Skeletal muscle cell (primary cell): ENCODE measurements around the gene SUPT20HL1.
"Not testable (repeated sequence)": the region's sequence is repeated elsewhere in the genome, so short reads cannot be mapped to it uniquely, and the experiment has no call there.

ENCODE experiments used
- DNase-seq: peaks from one replicate; pipeline ENCODE4 v3.0.0-alpha.2; 2010; ENCODE audit warnings: low read depth
- H3K4me3 ChIP-seq: 2 replicates; pipeline ENCODE4 v1.5.1; 2011; ENCODE audit warnings: low read depth, mild to moderate bottlenecking, control low read depth, low read length, moderate library complexity

SUPT20HL1 gene

GRCh38 chrX:24362089-24362745 is 1.8 kb downstream of the SUPT20HL1 start:
- H3K4me3 ChIP-seq, DNase-seq: not testable (repeated sequence)

GRCh38 chrX:24363432-24364181 is 3.2 kb downstream of the SUPT20HL1 start:
- DNase-seq, result not testable (repeated sequence)

DNA sequence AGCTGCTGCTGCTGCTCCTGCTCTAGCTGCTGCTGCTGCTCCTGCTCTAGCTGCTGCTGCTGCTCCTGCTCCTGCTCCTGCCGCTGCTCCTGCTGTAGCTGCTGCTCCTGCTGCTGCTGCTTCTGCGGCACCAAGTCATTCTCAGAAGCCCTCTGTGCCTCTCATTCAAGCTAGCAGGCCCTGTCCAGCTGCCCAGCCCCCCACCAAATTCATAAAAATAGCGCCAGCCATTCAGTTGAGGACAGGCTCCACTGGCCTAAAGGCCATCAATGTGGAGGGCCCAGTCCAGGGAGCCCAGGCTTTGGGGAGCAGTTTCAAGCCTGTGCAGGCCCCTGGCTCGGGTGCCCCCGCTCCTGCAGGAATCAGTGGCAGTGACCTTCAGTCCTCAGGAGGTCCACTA is 3.9 kb downstream of the SUPT20HL1 start:
- DNase-seq, result no peak
- H3K4me3 ChIP-seq, result no peak overlapping the region

More at GRCh38 chrX:24363432-24364181, 3.2 kb downstream of the SUPT20HL1 start:
- H3K4me3 ChIP-seq, result not testable (repeated sequence)

DNA sequence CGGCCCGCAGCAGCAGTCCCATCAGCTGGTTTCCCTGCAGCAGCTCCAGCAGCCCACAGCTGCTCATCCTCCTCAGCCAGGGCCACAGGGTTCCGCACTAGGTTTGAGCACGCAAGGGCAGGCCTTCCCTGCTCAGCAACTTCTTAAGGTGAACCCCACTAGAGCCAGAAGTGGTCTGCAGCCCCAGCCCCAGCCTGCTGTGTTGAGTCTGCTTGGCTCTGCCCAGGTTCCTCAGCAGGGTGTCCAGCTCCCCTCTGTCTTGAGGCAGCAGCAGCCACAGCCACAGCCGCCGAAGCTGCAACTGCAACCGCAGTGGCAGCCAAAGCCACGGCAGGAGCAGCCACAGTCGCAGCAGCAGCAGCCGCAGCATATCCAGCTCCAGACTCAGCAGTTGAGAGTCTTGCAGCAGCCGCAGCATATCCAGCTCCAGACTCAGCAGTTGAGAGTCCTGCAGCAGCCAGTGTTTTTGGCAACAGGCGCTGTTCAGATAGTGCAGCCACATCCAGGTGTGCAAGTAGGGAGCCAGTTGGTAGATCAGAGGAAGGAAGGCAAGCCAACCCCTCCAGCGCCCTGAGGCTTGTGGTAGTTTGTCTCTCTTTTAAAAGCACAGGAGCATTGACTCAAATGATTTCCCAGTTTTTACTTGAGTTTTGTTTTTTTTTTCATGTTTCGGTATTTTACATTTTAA is 4.6 kb downstream of the SUPT20HL1 start:
- no peak overlapping the region for H3K4me3 ChIP-seq
- DNase-seq, result no peak

DNA sequence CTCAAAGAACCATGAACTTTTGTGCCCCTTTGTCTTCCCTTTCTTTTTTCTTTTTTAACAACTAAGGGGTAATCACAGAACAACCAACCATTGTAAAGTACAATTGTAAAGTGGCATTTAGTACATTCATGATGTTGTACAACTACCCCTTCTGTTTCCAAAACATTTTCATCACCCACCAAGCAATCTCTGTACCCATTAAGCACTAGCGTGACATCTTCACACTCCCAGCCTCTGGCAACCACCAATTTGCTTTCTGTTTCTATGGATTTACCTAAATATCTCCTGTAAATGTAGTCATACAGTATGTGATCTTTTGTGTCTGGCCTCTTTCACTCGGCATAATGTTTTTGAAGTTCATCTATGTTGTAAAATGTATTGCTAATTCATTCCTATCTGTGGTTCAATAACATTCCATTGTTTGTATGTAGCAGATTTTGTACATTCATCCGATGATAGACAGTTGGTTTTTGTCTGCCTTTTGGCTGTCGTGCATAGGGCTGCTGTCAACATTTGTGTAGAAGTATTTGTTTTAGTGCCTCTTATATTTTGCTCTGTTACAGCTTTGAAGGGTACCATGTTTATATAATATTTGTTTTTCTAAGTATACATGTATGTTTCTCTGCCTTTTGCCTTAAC is 6.4 kb downstream of the SUPT20HL1 start:
- not testable (repeated sequence) for DNase-seq, H3K4me3 ChIP-seq

- no peak overlapping the region for H3K4me3 ChIP-seq
Observed at GRCh38 chrX:24369816-24370215, 9.4 kb downstream of the SUPT20HL1 start.

GRCh38 chrX:24371391-24371972 is 11.0 kb downstream of the SUPT20HL1 start:
- no peak for DNase-seq
- peak overlapping the region; percentile 9 for H3K4me3 ChIP-seq

More at GRCh38 chrX:24369816-24370215, 9.4 kb downstream of the SUPT20HL1 start:
- DNase-seq, result no peak

GRCh38 chrX:24372021-24372763 is 11.8 kb downstream of the SUPT20HL1 start:
- no peak for DNase-seq
- no peak overlapping the region for H3K4me3 ChIP-seq

DNA sequence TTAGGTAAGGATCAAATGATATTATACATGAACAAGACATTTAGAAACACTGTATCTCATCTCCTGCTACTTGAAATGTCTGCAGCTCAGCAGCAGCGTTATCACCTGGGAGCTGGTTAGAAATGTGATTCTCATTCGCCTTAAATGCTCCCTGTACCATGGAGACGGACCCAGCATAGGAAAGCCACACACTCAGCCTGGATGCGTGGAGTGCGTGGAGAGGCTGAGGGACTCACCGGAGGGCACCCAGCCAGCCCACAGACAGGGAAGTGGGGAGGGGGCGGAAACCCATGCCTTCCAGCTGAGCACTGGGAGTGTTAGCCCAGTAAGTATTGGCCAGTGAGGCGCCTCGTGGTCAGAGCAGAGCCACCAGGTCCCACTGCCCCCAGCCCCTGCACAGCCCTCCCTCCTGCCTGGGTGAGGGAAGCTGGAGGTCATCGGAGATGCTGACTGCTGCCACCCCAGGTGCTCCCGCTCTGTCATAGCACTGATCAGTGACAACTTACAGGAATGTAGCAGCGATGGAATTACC is 15.2 kb downstream of the SUPT20HL1 start:
- DNase-seq, result no peak
- H3K4me3 ChIP-seq, result no peak overlapping the region

GRCh38 chrX:24376403-24376802 is 16.0 kb downstream of the SUPT20HL1 start:
- H3K4me3 ChIP-seq, result no peak overlapping the region
- no peak for DNase-seq

DNA sequence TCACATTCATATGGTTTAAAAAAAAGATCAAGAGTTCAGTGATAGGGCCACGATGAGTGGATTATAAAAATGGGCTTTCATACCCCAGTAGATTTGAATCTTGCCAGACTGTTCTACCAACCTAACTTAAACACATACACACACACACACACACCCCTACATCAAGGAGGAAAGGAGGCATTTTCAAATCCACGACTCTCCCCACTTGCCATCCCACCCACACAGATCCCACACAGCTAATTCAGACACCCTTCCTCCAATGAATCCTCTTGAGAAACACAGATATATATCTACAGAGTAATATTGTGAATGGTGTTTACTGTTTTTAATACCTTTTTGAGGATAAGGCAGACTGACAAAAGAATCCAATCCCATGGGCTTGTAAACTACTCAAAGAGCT is 16.8 kb downstream of the SUPT20HL1 start:
- DNase-seq, result no peak
- no peak overlapping the region for H3K4me3 ChIP-seq

- DNase-seq, result no peak
- H3K4me3 ChIP-seq, result no peak overlapping the region
Observed at GRCh38 chrX:24377911-24378468, 17.6 kb downstream of the SUPT20HL1 start.

- no peak overlapping the region for H3K4me3 ChIP-seq
- DNase-seq, result no peak
Observed at GRCh38 chrX:24378706-24379105, 18.3 kb downstream of the SUPT20HL1 start.

- H3K4me3 ChIP-seq, result no peak overlapping the region
- DNase-seq, result no peak
Observed at GRCh38 chrX:24380262-24381187, 20.1 kb downstream of the SUPT20HL1 start.

DNA sequence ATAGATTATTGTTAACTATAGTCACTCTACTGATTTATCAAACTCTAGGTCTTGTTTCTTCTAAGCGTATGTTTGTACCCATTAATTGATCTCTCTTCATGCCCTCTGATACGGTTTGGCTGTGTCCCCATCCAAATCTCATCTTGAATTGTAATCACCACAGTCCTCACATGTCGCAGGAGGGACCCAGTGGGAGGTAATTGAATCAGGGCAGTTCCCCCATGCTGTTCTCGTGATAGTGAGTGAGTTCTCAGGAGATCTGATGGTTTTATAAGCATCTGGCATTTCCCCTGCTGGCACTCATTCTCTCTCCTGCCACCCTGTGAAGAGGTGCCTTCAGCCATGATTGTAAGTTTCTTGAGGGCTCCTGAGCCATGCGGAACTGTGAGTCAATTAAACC is 21.9 kb downstream of the SUPT20HL1 start:
- not testable (repeated sequence) for DNase-seq, H3K4me3 ChIP-seq

GRCh38 chrX:24387724-24388123 is 27.3 kb downstream of the SUPT20HL1 start:
- no peak for DNase-seq
- no peak overlapping the region for H3K4me3 ChIP-seq

- H3K4me3 ChIP-seq, result no peak overlapping the region
- no peak for DNase-seq
Observed at GRCh38 chrX:24391389-24391788, 30.9 kb downstream of the SUPT20HL1 start.
